Neural progenitor cell (in vitro differentiated cells): ENCODE measurements around the gene GGNBP2.

ENCODE experiments used
- EZH2 ChIP-seq: fragments of 200-600 bp; sonication (generic); IDR thresholded peaks from 2 replicates; pipeline ENCODE4 v1.6.1; 2017; ENCODE audit warnings: antibody characterized with exemption, mild to moderate bottlenecking, moderate library complexity
- TF ChIP-seq, protein P1 (sequence below): fragments of 200-600 bp; sonication (generic); IDR thresholded peaks from 2 replicates; pipeline ENCODE4 v1.5.1; 2017; ENCODE audit warnings: antibody characterized with exemption, mild to moderate bottlenecking

GRCh38 chr17:36524428-36524876, 20.3 kb upstream of the GGNBP2 start:
- TF ChIP-seq, protein P1, sequence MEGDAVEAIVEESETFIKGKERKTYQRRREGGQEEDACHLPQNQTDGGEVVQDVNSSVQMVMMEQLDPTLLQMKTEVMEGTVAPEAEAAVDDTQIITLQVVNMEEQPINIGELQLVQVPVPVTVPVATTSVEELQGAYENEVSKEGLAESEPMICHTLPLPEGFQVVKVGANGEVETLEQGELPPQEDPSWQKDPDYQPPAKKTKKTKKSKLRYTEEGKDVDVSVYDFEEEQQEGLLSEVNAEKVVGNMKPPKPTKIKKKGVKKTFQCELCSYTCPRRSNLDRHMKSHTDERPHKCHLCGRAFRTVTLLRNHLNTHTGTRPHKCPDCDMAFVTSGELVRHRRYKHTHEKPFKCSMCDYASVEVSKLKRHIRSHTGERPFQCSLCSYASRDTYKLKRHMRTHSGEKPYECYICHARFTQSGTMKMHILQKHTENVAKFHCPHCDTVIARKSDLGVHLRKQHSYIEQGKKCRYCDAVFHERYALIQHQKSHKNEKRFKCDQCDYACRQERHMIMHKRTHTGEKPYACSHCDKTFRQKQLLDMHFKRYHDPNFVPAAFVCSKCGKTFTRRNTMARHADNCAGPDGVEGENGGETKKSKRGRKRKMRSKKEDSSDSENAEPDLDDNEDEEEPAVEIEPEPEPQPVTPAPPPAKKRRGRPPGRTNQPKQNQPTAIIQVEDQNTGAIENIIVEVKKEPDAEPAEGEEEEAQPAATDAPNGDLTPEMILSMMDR, result no peak
- no peak for TF ChIP-seq EZH2
